ENCODE results near the gene SEPTIN1. TPM values are rescaled to one million over a fixed set of nuclear protein-coding genes. Genes with fewer than 3 reads are reported as not detected.
A peak's percentile ranks its signal among the peaks of the same experiment; 100 is the strongest.

The SEPTIN1 gene
- total RNA-seq, 1 donor = 0.09 TPM

DNA sequence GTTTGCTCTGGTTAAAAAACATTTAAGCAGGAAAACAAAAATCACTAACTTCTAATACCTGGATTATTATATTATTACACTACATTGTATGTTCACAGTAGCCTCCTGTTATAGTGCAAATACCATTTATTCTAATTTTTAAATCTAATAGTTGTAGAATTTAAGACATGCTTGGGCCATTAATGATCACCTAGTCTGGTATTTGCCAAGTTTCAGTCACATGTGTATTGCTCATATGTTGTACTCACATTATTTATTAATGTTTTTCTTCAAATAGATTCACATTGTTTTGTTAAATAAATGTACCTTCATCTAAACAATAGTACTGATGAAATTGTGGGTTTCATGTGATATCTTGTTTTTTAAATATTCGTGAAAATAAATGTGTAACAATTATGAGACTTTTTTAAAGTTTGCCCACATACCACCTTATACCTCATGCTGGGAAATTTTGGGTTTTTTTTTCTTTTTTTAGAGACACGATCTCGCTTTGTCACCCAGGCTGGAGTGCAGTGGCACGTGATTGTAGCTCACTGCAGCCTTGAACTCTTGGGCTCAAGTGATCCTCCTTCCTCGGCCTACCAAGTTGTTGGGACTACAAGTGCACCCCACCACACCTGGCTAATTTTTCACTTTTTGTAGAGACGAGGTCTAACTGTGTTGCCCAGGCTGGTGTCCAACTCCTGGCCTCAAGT lies 30.9 kb upstream of the SEPTIN1 start:
- H3K4me3 ChIP-seq (ENCODE audit: low read depth, low read length) = no peak overlapping the region
- no peak for DNase-seq (ENCODE audit: low read depth)
- TF ChIP-seq, protein P1, sequence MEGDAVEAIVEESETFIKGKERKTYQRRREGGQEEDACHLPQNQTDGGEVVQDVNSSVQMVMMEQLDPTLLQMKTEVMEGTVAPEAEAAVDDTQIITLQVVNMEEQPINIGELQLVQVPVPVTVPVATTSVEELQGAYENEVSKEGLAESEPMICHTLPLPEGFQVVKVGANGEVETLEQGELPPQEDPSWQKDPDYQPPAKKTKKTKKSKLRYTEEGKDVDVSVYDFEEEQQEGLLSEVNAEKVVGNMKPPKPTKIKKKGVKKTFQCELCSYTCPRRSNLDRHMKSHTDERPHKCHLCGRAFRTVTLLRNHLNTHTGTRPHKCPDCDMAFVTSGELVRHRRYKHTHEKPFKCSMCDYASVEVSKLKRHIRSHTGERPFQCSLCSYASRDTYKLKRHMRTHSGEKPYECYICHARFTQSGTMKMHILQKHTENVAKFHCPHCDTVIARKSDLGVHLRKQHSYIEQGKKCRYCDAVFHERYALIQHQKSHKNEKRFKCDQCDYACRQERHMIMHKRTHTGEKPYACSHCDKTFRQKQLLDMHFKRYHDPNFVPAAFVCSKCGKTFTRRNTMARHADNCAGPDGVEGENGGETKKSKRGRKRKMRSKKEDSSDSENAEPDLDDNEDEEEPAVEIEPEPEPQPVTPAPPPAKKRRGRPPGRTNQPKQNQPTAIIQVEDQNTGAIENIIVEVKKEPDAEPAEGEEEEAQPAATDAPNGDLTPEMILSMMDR (IDR thresholded peaks at IDR 0.05; ENCODE audit: insufficient read depth, low read length) = no peak

DNA sequence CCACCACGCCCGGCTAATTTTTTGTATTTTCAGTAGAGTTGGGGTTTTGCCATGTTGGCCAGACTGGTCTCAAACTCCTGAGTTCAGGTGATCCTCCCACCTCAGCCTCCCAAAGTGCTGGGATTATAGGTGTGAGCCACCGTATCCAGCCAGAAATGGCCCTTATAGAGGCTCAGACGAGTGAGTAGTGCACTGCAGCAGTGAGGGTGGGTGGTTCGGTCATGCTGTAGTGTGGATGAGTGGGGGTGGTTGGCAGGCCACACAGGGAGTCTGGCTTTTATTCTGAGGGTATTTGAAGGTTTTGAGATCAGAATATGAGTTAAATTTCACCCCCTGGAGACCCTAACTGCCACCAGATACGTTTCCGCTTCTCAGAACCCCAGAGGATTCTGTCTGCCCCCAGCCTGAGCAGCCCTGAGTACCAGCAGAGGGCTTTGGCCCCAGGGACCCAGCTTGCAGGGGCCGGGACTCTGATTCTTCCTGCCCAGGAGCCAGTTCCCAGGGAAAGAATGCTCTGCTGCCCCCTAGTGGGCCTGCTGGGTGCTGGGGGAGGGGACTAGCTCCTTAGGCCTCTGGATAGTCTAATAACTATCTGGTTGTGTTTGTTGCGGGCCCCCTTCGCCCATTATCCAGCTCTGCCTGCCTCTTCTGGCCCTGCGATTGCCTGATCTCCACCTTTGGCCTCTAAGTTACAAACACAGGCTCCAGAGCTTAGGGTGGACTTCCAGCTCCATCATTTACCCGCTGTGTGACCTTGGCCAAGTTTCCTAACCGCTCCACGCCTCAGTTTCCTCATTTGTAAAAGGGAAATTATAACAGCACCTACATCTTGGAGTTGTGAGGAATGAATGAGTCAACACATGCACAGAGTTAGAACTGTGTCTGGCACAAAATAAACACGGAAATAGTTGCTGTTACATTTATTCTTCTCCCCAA lies 27.0 kb upstream of the SEPTIN1 start:
- peak overlapping the region; percentile 9 for H3K4me3 ChIP-seq (ENCODE audit: low read depth, low read length)
- TF ChIP-seq, protein P1 (IDR thresholded peaks at IDR 0.05; ENCODE audit: insufficient read depth, low read length) = peak; percentile 98
- DNase-seq (ENCODE audit: low read depth) = peak; percentile 87

DNA sequence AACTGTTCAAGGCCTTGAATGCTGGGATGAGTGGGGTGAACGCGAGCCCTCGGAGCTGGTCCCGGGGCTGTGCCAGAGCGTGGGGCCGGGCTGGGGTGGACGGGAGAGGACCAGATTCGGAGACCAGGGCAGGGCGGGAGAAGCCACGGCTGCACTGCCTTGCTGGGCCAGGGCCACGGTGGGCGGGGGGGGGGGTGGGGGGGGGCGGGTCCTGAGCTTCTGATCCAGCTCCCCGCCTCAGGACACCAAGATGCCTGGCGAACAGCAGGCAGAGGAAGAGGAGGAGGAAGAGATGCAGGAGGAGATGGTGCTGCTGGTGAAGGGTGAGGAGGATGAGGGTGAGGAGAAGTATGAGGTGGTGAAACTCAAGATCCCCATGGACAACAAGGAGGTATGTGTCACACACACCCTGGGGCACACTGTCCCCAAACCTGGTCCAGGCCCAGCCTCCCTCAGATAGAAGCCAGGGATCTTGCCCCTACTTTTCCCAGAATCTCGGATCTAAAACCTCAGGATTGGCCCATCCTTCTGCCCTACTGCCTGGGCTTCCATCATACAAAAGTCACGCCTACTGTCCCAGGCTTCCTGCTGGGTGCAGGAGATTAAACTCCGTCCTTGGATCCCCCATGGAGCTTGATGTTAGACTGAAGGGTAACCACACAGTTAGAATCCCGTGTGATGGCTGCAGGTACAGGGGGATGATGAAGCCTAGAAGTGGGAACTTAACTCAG lies 25.6 kb upstream of the SEPTIN1 start:
- H3K4me3 ChIP-seq (ENCODE audit: low read depth, low read length) = peak overlapping the region; percentile 77
- DNase-seq (ENCODE audit: low read depth) = no peak
- TF ChIP-seq, protein P1 (IDR thresholded peaks at IDR 0.05; ENCODE audit: insufficient read depth, low read length) = no peak

DNA sequence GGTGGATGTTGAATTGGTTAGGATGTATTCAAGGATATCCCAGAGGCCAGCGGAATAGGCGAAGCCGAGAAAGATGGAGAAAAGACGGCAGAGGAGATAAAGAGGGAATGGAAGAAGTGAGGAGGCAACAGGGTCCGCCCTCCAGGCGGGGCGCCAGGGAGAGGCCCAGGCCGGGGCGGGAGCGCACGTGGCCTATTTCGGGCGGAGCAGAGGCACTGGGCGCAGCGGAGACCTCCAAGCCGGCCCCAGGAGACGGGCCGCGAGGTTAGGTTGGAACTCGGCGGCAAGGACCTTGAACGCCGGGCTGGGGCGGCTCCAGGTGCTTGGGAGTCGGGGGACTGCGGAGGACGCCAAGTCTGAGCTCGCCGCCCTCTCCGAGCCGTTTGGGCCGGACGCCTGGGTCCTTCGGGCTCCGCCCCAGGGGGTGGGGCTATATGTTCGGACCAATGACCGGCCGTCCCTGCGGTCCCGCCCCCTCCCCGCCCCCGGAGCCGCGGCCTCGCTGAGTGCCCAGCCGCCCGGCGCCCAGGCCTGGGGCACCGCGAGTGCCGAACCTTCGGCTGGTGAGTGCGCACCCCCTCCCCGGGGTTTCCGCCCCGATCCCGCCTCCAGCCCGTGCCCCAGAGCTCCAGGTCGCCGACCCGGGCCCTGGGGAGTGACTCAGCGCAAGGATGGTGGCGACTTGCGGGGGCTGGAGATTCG lies 24.9 kb upstream of the SEPTIN1 start, which contains the start of gene ZNF771:
TSS of gene ZNF771 (plus strand) at position 505 of the 702 bp plus-strand sequence. CDS start 448 bp downstream, outside the sequence.
- peak; percentile 85 for DNase-seq (ENCODE audit: low read depth)
- peak within 1 kb of the TSS; percentile 77 for H3K4me3 ChIP-seq (ENCODE audit: low read depth, low read length)
- TF ChIP-seq, protein P1 (IDR thresholded peaks at IDR 0.05; ENCODE audit: insufficient read depth, low read length) = no peak

DNA sequence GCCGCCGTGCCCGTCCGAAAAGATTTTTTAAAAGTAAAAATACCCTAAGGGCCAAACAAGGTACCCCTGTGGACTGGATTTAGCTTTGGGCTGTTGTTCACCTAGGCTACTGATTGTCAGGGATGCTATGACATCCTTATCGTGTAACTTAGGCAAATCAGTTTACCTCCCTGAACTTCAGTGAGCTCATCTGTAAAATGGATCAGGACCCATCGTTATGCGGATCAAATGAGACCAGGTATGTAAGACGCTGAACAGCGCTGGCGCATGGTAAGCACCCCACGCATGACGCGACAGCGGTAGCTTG lies 24.4 kb upstream of the SEPTIN1 start:
- TF ChIP-seq, protein P1 (IDR thresholded peaks at IDR 0.05; ENCODE audit: insufficient read depth, low read length) = no peak
- peak overlapping the region; percentile 77 for H3K4me3 ChIP-seq (ENCODE audit: low read depth, low read length)
- DNase-seq (ENCODE audit: low read depth) = no peak
